B cell (primary cell): Measurements from ENCODE around the gene NHSL1.

Source experiments
- CTCF ChIP-seq: fragments of 200-600 bp; IDR thresholded peaks from one replicate; pipeline ENCODE4 v1.8.0; 2022; ENCODE audit warnings: antibody characterized with exemption, mild to moderate bottlenecking
- EZH2 ChIP-seq: IDR thresholded peaks from 2 replicates; pipeline ENCODE4 v1.6.1; 2012; ENCODE audit warnings: borderline replicate concordance, low read depth, mild to moderate bottlenecking, moderate library complexity, low read length; ENCODE audit not compliant: insufficient read depth, poor library complexity, severe bottlenecking

GRCh38 chr6:138410972-138411880 is 88.1 kb downstream of the NHSL1 start:
- TF ChIP-seq CTCF (no peak), EZH2 (no peak)
